HG03196 (cell line): ENCODE data around the gene SMAD2.
"Not testable (repeated sequence)": the region's sequence is repeated elsewhere in the genome, so short reads cannot be mapped to it uniquely, and the experiment has no call there.

Experiments
- ATAC-seq: cut with Tn5 transposase; IDR thresholded peaks from one replicate; pipeline ENCODE4 v1.9.1; 2021; ENCODE audit not compliant: unreplicated experiment

SMAD2 gene

DNA sequence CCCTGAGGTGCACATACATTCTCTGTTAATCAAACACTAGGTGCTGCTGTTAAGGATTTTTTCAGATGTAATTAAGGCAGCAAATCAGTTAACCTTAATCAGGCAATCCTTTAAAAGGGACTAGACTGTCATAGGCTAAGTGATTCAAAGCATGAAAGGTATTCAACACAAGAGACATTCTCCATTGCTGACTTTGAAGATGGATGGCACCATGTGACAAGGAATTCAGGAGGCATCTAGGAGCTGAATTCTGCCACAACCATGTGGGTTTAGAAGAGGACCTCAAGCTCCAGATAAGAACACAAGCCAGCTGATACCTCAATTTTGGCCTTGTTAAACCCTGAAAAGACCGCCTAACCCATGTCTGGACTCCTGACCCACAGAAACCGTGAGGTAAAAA lies 84.0 kb downstream of the SMAD2 start:
- ATAC-seq, result no peak

DNA sequence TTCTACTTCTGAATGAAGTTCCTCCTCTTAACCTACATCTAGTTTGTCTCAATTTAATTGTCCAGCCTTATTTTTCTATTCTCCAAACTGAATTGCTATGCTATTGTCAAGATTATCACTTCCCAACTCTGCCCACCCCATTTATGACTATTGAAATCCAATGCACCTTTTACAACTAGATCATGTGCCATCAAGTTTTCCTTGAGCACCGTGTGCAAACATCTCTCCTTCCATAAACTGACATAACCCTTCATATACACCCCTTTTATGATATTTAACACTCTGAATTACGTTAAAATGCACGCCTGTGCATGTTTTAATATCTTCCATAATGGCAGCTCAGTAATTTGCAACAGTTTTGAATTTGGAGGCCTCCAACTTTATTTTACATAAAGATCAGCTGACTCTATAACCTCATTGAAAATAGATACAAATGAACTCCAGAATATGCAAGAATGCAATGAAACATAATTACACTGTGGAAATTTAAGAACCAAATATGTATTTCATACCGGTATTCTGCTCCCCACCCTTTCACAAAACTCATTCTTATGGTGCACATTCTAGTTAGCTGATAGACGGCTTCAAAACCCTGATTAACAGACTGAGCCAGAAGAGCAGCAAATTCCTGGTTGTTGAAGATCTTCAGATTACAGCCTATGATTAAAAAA lies 85.5 kb downstream of the SMAD2 start:
- ATAC-seq, result no peak

GRCh38 chr18:47842836-47843235 lies 87.6 kb downstream of the SMAD2 start:
- no peak for ATAC-seq

DNA sequence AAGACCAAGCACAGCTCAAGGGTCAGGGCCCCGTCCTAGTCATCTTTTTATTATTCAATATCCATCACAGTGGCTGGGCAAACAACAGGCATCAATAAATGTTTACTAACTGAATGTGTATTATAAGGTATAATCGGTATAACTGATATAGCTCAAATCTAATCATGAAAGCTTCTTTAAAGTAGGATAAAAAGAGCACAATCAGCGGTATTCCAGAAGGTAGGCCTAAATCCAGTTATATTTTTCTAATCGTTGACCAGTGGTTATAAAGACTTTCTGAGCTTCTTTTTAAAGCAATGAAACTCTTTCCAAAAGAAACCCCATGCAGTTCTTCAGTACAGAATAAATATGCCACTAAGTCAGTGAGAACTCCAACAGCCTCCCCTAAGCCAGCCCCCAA lies 92.1 kb downstream of the SMAD2 start:
- no peak for ATAC-seq

- no peak for ATAC-seq
These were observed 98.1 kb downstream of the SMAD2 start for GRCh38 chr18:47832348-47832747.

DNA sequence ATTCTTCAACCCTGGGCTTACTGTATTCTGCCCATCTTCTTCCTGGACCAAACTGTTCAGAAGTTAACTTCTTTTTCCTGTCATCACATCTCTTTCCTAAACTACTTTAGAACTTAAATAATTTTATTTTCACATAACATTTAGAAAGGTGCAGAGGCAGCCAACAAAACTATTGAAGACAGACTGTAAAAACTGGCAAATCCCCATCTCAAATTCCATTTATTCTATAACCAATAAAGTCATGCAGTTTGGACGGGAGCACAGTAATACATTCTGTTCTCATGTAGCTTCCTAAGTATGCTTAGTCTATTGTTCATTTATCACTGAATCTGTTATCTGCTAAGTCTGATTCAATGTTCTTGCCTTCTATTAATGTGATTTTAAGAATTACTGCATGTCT lies 99.1 kb downstream of the SMAD2 start:
- no peak for ATAC-seq

DNA sequence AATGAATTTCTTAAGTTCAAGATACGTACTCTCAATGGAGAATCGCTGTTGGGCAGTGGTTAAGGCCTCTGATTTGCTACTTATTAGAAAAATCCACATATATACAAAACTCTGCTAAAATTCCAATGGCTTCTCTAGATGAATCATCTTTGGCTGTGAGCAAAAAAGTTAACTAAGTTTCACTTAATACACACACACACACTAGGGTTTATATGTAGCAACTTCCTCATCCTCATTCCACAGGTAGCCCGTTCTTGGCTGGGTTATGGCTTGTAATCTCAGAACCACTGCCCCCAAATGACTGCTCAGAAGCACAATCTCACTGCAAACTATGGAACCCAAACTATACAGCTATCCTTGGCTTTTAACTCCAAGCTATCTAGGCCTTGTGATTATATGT lies 99.7 kb downstream of the SMAD2 start:
- ATAC-seq, result no peak

- ATAC-seq, result no peak
These were observed 100.6 kb downstream of the SMAD2 start for GRCh38 chr18:47829831-47830230.

GRCh38 chr18:47828031-47828430 lies 102.4 kb downstream of the SMAD2 start:
- not testable (repeated sequence) for ATAC-seq

DNA sequence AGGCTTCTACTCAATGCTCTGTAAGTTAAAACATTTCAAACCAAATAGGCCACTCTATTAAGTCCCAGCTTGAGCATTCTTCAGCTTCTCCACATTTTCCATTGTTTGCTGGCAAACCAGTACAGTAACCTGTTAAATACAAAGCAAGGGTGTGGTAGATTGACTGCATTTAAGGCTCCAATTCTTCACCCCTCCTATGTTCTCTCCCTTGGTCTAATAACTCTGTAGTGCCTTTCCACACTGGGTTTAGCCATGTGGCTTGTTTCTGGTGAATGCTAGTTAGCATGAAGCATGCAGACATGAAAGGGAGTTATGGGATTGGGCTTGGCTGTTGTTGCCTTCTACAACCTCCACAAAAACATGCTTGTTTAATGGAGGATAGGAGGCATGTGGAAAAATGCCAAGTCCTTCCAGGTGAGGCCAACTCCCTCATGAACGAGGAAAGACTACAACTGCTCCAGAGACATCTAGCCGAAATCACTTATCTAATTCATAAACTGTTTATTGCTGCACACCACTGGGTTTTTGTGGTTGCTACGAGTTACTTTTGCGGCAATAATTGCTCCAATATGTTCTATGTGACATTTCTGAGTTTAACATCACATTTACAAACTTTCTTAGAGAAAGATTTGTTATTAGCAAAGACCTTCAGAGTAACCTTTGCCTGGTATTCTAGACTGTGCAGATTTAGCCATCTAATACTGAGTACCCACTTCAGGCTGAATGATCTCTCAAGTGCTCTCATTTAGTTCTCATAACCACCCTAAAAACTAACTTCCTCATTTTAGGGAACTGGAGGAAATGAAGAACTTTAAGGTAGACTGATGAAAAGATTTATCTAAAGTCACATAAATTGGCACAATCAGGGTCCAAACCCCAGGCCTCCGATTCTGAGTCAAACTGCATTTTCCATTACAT lies 104.0 kb downstream of the SMAD2 start:
- no peak for ATAC-seq

DNA sequence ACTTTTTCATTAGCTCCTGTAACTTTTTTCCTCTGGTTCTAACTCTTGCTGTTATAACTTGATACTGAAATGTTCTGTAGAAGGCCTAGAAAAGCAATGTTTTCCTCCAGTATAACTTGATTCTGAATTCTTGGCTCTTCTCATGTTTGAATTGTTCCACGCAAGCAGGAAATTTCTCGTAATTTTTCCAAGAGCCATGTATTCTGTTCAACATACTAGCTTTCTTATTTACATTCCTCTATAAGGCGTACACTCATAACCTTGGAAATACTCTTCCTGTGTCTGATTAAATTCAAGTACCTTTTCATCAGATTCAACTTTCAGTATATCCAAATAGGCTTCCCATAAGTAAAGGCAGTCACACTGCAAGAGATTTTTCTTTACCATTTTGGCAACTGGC lies 109.1 kb downstream of the SMAD2 start:
- no peak for ATAC-seq

DNA sequence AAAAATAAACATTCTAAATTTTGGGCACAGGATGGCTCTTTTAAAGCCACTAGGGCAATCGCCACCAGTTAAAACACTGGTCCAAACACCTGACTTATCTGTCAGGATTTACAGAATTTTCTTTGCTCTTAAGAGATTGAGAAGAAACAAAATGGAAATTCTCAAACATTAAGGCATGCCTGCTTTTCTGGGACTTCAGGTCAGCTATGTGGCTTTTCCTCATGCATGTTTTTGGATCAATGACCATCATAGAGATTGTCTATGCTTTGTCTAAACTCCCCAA lies 112.7 kb downstream of the SMAD2 start:
- ATAC-seq, result no peak

DNA sequence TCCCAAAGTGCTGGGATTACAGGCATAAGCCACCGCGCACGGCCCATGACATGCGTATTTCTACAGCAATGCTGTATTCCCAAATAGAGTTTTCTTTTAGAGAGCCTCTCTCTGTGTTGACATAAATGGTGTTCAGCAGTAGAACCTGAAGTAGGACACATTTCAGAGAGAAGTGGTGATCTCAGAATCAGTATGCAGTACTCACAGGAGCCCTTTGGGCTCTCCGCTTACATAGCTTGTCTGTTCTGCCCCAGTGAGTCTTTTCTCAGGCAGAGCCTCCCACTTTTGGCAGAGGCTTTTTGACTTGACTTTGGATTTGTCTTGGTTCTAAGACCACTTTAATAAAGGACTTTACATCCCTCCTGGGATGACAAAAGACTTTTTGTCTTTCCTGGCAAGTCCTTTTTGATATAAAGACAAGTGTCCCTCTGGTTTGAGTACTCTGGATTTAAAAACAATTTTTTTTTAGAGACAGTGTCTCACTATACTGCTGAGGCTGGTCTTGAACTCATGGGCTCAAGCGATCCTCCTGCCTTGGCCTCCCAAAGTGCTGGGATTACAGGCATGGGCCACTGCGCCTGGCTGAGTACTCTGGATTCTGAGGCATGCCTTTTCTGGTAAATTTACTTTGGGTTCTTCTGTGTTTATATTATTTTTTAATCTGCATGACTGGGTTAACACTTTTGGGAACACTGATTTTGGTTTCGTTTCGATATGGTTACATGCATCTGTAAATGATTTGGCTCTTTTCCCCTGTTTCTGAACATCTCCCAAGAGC lies 113.3 kb downstream of the SMAD2 start:
- ATAC-seq, result no peak

DNA sequence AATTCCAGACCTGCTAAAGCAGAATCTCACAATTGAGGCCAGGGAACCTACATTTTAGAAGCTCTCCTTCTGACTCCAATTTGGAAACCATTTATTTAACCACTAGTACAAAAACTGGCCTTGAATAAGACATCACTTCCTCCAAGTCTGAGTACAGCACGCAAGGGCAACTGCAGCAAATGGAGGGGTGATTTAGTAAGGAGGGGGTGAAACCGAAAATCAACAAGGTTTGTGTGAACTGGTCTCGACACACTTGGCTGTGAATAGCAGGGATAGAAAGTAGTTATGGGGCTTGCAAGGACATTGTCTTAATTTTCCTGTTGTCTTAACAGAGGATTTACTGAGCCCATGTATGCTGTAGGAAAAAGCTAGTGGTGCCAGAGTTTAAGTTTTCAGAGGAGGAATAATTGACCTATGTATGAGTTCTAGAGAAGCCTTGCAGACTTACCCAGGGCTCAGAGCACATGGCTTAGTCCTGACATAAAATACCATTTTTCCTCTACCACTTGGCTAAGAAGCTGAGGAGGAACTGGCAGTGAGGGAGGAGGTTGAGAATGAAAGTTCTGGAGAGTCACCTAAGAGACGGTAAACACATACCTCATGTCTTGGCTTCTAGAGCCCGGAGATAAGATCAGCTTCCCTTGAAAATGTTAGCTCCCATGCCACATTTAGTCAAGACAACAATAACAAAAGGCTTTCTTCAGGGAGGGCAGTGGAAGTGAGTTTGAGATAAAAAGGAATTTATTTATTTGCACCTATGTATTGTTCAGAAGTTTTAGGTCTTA lies 114.8 kb downstream of the SMAD2 start:
- ATAC-seq, result no peak

DNA sequence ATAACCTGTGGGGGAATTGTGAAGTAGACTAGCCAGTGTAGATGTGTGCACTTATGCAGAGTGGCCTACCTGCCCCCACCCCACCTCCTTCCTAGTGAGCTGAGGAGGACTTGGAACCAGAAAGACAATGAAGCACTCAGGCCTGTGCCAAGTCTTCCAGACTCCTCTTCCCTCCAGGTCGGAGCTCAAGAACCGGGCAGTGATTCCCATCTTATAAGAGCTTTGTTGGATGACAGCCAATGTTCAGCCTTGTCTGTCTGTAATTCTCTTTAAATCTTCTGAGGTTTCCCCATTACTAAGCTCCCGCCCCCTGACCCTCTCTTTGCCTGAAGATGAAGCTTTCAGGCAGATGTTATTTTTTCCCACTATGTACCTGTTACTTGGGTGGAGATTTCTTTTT lies 121.0 kb downstream of the SMAD2 start:
- ATAC-seq, result no peak

GRCh38 chr18:47802802-47803201 lies 127.7 kb downstream of the SMAD2 start:
- no peak for ATAC-seq

GRCh38 chr18:47801817-47802216 lies 128.6 kb downstream of the SMAD2 start:
- no peak for ATAC-seq

DNA sequence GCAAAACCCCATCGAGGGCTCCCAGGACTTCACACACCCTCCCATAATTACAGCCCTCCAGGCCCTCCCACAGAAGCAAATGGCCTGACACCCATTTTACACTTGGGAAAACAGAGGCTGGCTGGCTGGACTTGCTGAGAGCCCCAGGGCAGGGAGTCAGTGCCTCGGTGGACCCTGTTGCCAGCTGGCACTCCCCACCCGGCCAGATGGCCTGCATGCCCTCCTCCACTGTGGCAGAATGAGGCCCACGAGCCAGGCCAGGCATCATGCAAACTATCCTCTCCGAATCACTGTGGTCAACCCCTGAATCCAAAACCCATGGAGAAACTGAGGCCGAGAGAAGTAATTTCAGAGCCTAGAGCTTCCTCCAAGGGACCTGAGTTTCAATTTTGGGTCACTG lies 129.7 kb downstream of the SMAD2 start:
- no peak for ATAC-seq

DNA sequence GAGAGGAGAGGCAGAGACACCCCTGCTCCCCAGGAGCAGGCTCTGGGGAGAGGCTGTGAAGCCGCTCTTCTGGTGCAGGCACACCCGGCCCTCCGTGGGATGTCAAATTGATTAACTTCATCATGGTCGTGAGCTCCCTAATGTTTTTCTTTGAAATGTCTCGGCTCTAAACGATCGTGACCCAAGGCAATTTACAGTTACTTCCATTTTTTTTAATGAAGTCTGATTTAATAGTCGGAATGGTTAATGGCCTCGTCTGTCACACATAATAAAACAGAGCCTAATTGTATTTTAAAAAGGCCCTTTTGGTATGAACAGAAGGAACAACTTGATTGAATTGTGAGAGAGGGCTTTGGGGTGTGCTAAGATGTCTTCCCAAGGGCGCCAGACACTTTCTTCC lies 130.2 kb downstream of the SMAD2 start:
- no peak for ATAC-seq

GRCh38 chr18:47799376-47799775 lies 131.1 kb downstream of the SMAD2 start:
- ATAC-seq, result no peak

DNA sequence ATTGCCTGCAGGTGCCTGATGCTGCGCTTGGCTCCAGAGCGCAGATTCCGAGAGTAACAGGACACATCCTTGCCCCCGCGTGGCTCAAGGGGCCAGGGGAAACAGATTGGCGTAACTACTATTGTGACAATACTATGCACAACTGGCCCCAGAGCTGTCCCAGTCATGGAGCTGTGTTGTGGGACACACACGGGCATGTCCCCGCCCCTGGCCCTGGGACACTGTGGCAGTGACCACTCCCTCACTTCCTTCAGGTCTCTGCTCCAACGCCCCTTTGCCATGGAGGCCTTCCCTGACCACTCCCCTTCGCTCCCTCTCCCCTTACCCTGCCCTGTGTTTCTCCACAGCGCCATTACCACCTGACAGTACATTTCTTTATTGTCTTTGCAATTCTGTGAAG lies 132.1 kb downstream of the SMAD2 start:
- ATAC-seq, result no peak
